Measurements from ENCODE around the gene ABCC10.
"Not testable (repeated sequence)": the region's sequence is repeated elsewhere in the genome, so short reads cannot be mapped to it uniquely, and the experiment has no call there.

The ABCC10 gene

DNA sequence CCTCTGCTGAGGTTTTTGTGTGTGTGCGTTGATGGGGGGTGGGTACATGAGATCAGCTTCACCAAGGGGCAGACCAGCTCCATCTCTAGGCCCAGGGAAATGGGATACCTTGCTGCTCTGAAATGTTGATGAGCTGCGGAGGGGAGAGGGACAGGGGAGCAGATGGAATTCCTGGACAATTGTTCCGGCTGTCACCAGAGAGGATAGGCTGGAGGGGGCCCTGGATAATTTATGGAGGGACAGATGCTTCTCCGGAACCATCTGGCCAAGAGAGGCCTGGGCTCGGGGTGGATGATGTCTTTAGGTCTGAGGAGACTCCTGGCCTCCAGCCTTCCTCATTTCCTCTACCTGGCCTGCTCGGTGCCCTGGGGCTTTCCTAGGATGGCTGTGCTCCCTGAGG, 48.2 kb downstream of the ABCC10 start:
- DNase-seq, result no peak

DNA sequence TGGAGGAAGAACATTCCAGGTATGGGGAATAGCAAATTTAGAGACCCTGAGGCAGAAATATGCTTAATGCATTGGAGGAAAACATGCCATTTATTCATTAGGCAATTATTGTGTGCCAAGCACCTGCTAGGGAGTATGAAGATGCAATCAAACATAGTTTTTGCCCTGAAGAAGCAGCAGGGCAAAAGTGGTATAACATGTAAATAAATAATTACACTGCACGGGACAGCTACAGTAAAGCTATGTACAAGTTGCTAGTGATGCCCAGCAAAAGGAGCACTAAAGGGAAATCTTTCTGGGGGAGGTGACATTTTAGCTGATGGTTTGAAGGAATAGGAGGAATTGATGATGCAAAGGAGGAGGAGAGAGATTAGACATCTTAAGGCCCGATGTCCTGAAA, 49.4 kb downstream of the ABCC10 start:
- DNase-seq, result no peak

DNA sequence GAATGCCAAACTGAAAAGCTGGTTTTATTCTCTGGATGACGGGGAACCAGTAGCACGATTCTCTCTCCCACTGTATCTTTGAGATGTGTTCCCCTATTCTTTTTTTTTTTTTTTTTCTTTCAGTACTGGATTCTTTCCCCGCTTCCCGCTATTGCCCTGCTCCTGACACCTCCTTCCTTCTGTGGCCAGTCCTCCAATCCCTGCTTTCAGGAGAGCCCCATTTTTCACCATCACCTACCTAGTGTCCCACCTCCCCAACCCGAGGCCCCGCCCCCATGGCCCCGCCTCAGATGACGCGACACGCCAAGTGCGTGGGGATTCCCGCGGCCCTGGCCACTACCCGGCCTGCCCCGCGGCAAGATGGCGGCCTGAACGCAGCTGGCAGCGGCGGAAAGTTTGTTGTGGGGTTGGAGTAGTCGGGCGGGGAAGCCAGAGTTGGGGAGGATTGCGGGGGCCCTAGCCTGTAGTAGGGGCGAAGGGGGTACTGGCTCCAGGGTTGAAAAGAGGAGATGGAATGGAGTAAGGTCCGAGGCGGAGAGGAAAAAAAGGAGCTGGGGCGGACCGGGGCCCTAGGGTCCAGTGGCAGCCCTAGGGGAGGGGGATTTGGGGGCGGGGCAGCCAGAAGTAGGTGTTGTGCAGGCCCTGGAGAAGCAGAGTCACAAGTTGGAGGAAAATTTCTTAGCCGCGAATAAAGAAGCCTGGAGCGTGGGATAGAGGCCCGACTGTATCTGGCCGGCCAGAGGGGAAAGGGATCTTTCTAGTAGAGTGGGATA, 50.1 kb downstream of the ABCC10 start, which contains the start of gene TJAP1:
TSS of gene TJAP1 (plus strand) at position 336 of the 773 bp plus-strand sequence. CDS start 21,432 bp downstream, outside the sequence.
- DNase-seq, result peak; percentile 73

DNA sequence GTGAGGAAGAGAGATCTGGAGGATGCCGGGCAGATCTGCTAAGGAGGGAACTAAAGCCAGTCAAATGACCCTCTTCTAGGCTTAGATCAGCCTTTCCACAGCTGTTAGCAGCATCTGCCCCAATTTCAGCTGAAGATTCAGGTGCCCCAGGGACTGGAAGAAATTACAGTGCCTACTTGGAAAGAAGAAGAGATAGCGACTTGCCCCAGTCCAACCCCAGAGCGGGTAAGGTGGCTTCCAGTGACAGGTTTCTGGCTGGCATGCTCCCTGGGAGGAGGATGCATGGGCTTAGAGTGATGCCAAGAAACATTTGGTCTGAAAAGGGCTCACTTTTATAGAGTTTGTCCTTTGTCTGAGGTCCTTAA, 50.6 kb downstream of the ABCC10 start:
- no peak for DNase-seq

DNA sequence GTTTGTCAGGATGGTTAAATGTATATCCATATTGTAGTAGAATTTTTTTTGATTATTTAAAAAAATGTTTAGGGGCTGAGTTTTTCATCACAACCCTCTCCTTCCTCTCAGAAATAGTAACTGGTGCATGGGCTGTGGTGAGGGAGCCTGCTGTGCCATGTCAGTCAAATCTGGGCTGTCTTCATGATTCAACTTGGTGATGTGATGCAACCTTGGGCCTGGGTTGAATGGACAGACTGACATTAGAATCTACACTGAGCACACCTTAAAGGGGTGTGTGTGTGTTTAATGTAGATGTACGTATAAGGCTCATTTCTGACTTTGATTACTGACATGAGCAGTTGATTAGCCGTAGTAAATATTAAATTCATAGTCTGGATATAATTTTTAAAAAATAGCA, 53.7 kb downstream of the ABCC10 start:
- DNase-seq, result no peak

- no peak for DNase-seq
Observed at GRCh38 chr6:43481591-43482236, 54.4 kb downstream of the ABCC10 start.

DNA sequence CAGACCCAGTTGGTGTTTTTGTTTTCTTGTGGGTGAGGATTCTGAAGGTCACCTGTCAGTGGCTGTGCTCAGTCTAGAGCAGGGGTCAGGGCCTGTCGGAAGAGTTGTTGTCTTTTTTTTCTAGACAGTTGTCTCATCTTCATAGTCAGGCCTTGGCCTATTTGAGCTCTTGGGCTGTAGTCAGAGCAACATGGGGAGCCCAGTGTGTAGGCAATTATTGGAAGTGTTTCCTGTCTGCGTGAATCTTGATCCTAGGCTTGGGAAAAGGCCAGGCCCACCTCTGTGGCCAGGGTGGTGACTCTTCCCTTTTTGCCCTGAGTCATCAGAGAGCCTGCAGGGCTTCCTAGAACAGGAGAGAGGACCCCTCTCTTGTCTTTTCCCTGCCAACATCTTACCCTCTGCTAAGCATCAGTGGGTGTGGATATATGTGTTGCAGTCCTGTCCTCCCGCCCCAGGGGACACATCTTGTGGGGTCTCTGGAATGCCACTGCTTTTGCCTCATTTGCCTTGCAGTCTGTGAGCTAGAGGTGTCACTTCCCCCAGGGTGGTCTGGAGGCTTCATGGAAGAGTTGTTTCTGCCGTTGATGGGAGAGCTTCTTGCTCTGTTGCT, 61.4 kb downstream of the ABCC10 start:
- DNase-seq, result no peak

GRCh38 chr6:43489277-43490072, 62.1 kb downstream of the ABCC10 start:
- DNase-seq, result no peak

- no peak for DNase-seq
Observed at GRCh38 chr6:43490523-43490939, 63.2 kb downstream of the ABCC10 start.

DNA sequence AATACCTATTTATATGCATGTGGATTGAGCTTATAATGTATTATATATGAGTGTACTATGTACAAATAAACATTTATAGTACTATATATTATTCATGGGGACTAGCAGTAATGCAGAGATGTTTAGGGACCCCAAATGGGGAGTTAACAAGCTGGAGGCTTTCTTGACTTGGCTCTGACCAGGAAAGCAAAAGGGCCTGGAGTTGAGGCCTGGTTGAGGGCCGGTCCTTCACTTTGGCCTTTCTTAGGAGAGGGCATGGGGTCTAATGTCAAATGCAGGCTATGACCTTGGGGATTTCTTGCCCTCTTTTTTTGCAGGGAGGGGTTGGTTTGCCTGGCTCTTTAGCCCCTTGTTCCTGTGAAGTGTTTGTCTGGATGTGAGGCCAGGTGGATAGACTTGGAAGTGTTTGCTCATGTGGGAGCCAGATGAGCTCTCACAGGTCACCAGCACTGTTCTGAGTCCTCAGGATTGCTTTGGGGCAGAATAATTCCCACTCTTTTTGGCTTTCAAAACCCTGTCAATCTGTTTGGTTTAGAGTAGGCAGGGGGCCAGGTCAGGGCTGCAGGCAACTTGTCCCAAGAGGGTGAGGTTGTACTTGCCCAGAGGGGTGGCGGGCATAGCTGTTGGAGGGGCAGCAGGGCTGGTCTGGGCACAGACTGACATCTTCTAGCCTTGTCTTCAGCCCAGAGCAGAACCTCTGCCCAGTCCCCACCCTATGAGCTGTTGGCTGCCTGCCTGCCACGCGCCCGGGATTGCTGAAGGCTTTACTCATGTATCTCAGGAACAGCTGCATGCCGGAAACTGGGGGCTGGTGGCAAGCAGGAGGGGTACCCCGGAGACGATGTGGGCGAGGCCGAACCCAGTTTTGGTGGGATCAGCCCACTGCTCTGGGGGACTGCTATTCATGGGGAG, 64.7 kb downstream of the ABCC10 start:
- peak; percentile 82 for DNase-seq

- no peak for DNase-seq
Observed at GRCh38 chr6:43492673-43493072, 65.3 kb downstream of the ABCC10 start.

- no peak for DNase-seq
Observed at GRCh38 chr6:43493230-43493629, 65.9 kb downstream of the ABCC10 start.

- DNase-seq, result no peak
Observed at GRCh38 chr6:43493833-43494232, 66.5 kb downstream of the ABCC10 start.

GRCh38 chr6:43494321-43494720, 67.0 kb downstream of the ABCC10 start:
- DNase-seq, result no peak

DNA sequence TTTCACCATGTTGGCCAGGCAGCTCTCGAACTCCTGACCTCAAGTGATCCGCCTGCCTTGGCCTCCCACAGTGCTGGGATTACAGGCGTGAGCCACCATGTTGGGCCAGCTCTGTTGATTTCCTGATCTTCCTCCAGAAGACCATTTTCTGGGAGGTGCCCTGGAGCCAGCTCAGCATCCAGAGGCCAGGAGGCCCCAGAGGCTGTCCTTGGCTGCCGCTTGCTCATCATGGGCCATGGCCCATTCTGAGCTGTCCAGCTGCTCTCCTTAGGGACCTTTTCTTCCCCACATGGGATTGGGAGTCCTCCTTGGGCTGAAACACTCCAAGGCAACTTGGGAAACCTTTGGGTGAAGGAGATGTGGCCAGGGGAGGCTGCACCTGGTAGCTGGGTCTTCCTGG, 67.4 kb downstream of the ABCC10 start:
- no peak for DNase-seq

- no peak for DNase-seq
Observed at GRCh38 chr6:43495409-43495941, 68.1 kb downstream of the ABCC10 start.

GRCh38 chr6:43496370-43497128, 69.2 kb downstream of the ABCC10 start:
- peak; percentile 67 for DNase-seq

- DNase-seq, result no peak
Observed at GRCh38 chr6:43497129-43497396, 69.7 kb downstream of the ABCC10 start.

DNA sequence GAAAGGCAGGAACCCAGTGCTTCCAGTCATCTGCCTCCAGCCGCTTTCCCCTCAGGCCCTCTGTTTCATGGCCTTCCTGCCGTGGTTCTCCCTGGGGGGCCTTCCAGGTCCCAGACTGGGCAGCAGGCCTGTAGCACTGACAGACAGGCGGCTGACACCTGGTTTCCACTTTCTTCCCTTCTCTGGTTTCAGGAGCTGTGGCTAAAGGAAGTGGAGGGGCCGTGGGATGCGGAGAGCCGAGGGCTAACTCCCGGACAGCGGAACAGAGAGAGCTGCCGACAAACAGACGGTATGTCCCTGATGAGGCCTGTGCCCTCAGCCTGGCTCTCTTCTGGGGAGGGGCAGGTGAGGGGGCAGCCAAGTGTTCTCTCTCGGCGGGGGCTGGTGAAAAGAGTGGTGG, 70.3 kb downstream of the ABCC10 start:
- no peak for DNase-seq

GRCh38 chr6:43498291-43498690, 71.0 kb downstream of the ABCC10 start:
- DNase-seq, result not testable (repeated sequence)

Data from HCEC 1CT (cell line).